Activated CD8-positive, alpha-beta memory T cell treated with anti-CD3 and anti-CD28 coated beads for 4 hours (primary cell): ENCODE results near the gene SPNS1.
"Not testable (repeated sequence)": the region's sequence is repeated elsewhere in the genome, so short reads cannot be mapped to it uniquely, and the experiment has no call there.

Experiments
- DNase-seq, 2 donors: peaks; one replicate each; pipeline ENCODE4 v3.0.0-alpha.2; 2020; ENCODE audit warnings: low read depth in 2 of 2

The SPNS1 gene

DNA sequence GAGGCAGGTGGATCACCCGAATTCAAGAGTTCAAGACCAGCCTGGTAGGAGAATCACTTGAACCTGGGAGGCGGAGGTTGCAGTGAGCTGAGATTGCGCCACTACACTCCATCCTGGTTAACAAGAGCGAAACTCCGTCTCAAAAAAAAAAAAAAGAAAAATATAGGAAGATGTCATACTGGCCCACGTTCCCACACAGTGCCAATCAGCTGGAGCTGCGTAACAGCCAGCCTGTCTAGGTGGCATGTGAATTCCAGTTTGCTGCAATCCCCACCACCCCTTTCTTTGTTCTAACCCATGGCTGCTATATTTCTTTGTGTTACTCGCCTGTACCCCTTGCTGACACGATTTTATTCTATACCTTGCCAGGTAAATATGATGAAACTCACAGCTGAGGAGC is 16.4 kb upstream of the SPNS1 start:
- DNase-seq = no peak

DNA sequence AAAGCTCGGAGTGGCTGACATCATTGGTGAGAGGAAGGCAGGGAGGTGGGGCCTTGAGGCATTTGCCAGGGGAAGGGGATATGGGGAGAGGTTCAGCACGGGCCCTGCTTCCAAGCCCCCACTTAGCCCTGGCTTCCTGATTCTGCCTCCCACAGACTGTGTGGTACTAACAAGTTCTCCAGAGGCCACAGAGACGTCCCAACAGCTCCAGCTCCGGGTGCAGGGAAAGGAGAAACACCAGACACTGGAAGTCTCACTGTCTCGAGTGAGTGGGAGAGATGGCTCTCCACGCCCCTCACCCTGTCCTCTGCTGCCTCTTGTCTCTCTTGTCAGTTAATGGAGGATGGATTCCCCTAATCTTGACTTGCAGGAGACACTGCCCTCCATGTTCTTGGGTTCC is 15.7 kb upstream of the SPNS1 start:
- DNase-seq = no peak

DNA sequence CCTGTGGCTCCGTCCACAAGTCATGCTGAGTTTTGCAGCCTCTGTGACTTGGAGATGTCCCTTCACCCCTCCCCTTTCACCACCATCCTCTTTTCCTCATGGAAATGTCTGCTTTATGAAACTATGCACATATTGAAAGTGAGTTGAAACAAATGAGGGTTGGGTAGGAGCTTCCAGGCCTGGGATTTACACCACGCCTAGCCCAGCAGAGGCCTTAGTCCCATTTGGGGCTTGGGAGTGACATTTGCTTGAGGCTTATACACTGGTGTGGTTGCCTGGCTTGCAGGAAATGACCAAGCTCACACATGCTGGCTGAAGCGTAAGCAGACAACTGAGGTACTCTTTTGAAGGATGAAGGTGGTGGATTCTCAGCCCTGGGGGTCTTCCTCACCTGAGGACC is 10.5 kb upstream of the SPNS1 start:
- DNase-seq = no peak

DNA sequence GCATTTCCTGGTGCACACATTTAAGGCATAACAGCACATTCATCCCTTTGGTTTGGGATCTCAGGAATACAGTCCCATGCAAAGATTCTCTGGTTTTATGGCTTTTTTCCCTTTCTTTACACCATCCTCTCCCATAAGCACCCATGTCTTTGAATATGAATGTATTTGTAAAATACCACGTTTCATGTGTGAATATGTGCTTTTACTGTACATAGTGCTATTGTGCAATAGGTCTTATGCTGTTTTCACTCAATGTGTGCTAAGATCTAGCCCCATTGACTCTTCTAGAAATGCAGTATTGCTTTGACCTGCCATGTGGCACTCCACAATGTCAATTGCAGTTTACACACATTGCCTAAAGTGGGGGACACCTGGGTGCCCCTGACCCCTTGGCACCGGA is 10.1 kb upstream of the SPNS1 start:
- DNase-seq = no peak

DNA sequence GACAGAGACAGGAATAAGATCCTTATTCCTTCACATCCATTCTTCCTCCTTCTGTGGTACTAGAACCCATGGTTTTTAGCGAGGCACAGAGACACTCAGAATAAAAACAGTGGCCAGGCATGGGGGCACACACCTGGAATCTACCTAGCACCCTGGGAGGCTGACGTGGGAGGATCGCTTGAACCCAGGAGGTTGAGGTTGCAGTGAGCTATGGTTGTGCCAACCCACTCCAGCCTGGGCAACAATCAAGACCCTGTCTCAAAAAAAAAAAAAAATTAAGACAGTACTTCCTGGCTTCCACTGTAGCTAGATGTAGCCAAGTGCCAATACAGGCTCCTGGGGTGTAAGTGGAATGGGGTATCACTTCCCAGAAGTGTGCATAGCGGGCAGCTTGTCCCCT is 7.4 kb upstream of the SPNS1 start:
- DNase-seq = no peak

DNA sequence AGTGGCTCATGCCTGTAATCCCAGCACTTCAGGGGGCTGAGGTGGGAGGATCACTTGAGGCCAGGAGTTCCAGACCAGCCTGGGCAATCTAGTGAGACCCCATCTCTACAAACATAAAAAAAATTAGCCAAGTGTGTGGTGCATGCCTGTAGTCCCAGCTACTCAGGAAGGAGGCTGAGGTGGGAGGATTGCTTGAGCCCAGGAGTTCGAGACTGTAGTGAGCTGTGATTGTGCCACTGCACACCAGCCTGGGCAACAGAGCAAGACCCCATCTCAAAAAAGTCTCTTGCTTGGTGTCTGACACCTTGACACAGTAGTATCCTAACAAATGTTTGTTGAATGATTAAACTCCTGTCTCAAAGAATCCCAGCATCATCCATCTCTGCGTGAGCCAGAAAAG is 4.9 kb upstream of the SPNS1 start:
- not testable (repeated sequence) for DNase-seq

DNA sequence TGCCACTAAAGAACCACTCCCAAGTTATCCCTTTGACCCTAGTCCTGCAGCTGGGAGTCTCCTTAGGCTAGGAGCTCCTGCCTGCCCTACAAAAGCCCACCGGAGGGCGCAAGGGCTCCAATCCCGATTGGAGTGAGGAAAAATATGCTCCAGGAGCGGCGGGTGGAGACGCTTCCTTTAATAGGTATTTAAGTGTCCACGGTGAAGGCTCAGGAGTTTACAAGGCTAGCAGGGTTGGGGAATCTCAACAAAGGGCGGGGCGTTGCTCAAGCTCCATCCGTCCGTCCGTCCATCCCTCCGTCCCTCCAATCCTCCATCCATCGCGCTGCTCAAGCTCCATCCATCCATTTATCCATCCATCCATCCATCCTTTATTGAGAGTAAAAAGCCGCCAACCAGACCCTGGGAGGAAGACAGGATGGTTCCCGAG is 556 bp upstream of the SPNS1 start:
- DNase-seq = no peak

DNA sequence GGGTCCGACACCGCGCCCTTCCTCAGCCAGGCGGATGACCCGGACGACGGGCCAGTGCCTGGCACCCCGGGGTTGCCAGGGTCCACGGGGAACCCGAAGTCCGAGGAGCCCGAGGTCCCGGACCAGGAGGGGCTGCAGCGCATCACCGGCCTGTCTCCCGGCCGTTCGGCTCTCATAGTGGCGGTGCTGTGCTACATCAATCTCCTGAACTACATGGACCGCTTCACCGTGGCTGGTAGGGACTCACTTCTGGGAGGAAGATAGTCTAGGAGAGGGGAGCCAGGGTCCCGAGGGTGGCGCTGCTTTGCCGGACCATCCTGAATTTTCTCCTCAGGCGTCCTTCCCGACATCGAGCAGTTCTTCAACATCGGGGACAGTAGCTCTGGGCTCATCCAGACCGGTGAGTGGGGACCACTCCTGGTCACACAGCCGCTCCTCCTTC is 601 bp downstream of the SPNS1 start:
- DNase-seq = no peak

DNA sequence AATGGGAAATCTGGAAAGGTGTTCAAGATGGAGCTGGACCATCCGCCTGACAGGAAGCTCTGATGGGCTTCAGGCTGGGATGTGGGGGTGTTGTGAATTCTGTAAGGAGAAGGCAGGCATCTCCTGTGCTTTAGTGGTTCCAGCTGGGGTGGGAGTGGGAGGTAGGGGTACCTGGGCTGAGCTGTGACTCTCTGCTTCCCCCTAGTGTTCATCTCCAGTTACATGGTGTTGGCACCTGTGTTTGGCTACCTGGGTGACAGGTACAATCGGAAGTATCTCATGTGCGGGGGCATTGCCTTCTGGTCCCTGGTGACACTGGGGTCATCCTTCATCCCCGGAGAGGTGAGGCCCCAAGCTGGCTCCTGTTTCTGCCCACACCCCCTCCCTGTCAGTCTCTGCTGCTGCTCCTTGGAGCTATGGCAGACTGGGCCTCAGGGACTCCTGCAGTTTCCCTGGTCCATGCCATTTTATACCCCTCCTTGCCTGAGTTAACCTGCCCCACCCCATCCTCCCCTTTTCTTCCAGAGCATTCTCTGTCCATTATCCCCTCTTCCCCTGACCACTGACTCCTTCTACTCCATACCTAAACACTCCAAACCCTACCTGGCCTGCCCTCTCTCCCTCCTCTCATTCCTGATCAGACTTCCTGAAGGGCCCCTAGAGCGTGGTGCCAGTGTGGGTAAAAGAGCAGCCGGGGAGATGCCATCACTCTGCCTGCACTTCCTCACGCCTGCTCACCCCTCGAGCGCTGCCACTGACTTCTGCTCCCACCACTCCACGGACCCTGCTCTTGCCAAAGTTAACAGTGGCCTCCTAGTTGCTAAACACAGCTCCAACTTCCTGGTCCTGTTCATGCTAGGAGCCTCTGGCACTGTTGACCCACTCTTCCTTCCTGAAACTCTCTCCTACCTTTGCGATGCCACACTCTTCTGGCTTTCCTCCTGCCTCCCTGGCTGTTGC is 3.4 kb downstream of the SPNS1 start:
- DNase-seq = no peak

DNA sequence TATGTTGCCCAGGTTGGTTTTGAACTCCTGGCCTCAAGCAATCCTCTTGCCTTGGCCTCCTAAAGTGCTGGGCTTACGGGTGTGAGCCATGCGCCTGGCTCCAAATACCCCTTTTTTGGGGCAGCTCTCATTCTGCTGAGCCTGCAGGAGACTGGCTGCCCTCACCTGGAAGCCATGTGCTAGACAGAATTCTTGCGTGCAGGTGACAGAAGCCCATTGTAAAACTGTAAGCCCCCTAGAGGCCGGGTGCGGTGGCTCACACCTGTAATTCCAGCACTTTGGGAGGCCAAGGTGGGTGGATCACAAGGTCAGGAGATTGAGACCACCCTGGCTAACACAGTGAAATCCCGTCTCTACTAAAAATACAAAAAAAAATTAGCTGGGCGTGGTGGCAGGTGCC is 5.8 kb downstream of the SPNS1 start:
- not testable (repeated sequence) for DNase-seq

DNA sequence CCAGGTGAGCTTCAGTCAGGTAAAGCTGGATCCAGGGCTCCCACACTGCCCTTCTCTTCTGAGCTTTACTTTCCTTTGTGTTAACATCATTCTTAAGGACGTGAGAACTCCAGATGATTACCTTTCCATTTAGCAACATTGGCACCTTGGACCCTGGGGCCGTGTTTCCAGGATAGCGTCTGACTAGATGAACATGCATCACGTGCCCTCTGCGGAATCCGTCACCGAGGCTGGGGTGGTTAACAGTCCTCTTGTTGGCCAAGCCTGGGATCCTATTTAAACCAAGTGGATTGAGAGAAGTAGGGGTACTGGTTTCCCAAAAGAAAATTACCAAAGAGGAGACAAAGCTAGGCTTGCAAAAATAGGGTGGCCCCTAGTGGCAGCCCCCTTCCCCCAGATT is 6.4 kb downstream of the SPNS1 start:
- no peak for DNase-seq

DNA sequence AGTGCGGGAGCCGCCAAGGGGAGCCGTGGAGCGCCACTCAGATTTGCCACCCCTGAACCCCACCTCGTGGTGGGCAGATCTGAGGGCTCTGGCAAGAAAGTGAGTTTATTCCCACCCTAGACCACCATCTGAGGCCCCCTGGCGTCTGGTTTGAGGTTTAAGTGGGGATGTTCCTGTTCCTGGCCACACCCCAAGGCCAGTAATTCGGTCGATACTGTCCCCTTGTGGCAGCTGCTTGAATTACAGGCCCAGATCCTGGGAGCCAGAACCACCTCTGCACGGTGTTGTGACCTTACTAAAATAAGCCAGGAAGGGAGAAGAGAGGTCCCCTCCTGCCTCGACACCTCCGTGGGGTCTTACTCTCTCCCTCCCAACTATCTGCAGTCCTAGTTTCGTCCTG is 6.9 kb downstream of the SPNS1 start:
- DNase-seq = no peak

DNA sequence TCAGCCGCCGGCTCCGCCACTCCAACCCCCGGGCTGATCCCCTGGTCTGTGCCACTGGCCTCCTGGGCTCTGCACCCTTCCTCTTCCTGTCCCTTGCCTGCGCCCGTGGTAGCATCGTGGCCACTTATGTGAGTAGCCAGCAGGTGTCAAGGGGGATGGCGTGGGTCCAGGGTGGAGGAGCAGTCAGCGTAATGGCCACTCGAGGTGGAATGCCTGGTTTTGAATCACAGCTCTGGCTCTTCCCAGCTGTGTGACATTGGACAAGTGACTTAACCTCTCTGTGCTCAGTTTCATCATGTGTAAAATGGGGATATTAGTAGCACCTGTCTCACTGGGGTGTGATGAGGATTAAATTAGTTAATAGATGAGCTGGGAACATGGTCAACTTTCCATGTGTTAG is 7.8 kb downstream of the SPNS1 start:
- no peak for DNase-seq

DNA sequence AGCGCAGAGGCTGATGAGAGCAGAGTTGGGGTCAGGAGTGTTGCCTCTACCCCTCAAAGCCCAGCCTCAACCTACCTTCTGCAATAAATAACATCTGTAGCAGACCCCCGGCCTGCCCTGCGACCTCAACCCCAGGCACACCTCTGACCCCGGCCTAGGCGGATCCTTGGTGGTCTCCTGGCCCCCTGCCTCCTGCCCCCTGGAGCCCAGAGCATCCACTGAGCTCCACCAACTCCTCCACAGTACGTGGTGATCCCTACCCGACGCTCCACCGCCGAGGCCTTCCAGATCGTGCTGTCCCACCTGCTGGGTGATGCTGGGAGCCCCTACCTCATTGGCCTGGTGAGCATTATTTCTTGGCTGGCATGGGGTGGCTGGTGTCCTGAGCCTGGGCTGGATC is 8.4 kb downstream of the SPNS1 start:
- DNase-seq = no peak

DNA sequence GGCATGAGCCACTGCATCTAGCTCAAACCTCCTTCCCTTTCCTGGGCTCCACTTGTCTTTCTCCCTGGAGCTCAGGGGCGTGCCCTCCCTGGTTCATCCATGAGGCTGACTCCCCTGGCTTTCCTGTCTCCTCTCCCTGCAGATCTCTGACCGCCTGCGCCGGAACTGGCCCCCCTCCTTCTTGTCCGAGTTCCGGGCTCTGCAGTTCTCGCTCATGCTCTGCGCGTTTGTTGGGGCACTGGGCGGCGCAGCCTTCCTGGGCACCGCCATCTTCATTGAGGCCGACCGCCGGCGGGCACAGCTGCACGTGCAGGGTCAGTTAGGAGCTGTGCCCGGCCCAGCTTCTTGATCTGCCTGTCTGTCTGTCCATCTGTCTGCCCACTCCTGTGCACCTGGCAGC is 9.1 kb downstream of the SPNS1 start:
- no peak for DNase-seq

DNA sequence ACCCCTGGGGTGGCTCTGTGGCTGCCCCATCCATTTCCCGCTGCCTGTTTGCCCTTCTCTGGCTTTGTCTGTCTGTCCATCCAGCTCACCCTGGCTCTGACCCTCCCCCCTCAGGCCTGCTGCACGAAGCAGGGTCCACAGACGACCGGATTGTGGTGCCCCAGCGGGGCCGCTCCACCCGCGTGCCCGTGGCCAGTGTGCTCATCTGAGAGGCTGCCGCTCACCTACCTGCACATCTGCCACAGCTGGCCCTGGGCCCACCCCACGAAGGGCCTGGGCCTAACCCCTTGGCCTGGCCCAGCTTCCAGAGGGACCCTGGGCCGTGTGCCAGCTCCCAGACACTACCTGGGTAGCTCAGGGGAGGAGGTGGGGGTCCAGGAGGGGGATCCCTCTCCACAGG is 9.5 kb downstream of the SPNS1 start:
- no peak for DNase-seq

DNA sequence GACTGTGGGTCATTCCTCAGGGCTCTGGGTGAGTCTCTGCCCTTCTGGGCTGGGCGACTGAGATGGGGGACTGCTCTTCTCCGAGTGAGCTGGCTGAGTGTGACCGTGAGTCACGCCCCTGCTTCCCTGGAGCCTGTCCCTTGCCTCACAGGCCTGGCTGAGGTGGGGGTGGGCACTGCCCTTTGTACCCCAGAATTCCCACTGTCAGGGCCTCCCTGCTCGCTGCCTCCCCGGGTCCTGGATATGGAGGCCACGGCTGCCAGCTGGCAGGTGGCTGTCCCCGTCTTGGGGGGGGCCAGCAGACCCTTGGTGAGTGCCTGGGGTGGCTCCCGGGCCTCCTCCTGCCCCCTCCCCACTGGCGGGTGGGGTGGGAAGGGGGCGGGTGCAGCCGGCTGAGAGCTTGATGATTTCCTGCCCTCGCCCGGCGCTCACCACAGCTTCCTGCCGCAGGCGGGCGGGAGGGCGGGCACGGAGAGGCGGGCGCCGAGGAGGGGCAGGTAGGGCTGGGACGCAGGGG is 10.1 kb downstream of the SPNS1 start, which contains the start of gene LAT:
LAT (plus strand) TSS at position 434 of the 517 bp plus-strand sequence. CDS start 366 bp downstream, outside the sequence.
- peak; percentile 60 to 62 for DNase-seq

DNA sequence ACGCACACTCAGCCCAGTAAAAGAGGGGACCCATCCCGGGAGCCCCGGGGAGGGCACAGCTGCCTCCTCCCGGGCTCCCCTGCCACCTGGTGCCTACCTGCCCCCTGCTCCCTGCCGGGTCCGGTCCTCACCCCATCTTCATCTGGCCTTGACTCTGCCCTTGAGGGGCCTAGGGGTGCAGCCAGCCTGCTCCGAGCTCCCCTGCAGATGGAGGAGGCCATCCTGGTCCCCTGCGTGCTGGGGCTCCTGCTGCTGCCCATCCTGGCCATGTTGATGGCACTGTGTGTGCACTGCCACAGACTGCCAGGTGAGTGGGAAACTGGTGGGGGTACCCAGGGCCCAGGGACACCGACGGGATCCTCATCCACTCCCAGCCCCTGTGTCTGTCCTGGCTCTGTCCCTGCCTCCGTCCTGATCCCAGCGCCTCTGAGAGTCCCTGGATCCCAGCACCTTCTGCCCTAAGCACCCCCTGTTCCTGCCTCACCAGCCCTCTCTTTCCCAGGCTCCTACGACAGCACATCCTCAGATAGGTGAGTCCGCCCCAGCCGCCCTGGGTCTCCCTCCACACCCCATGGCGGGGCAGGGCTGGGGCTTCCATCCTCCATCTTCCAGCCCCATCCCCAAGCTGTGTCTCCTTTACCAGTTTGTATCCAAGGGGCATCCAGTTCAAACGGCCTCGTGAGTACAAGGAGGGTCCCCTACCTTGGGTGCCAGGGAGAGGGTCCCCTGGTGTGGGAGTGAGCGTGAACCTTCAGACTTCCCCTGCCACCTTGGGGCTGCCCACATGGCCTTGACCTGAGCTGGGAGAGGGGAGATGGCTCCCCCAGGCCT is 10.8 kb downstream of the SPNS1 start:
- DNase-seq = no peak

DNA sequence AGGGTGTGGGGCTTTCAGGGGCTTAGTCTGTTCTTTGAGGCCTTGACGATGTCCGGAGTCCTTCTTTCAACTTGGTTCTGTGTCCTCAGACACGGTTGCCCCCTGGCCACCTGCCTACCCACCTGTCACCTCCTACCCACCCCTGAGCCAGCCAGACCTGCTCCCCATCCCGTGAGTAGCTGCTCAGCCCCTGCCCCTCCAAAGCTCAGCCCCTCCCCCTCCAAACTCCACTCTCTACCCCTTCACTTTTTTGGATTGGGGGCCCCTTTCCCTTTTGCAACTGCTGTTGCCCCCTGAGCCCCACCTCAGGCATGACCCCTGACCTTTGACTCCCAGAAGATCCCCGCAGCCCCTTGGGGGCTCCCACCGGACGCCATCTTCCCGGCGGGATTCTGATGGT is 11.5 kb downstream of the SPNS1 start:
- no peak for DNase-seq

DNA sequence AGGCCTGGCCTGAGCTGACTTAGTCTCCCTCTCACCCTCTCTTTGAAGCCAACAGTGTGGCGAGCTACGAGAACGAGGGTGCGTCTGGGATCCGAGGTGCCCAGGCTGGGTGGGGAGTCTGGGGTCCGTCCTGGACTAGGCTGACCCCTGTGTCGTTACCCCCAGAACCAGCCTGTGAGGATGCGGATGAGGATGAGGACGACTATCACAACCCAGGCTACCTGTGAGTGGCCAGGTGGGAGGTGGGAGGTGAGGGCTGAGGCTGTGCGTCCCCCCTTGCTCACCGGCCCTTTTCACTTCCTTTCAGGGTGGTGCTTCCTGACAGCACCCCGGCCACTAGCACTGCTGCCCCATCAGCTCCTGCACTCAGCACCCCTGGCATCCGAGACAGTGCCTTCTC is 11.9 kb downstream of the SPNS1 start:
- DNase-seq = no peak

DNA sequence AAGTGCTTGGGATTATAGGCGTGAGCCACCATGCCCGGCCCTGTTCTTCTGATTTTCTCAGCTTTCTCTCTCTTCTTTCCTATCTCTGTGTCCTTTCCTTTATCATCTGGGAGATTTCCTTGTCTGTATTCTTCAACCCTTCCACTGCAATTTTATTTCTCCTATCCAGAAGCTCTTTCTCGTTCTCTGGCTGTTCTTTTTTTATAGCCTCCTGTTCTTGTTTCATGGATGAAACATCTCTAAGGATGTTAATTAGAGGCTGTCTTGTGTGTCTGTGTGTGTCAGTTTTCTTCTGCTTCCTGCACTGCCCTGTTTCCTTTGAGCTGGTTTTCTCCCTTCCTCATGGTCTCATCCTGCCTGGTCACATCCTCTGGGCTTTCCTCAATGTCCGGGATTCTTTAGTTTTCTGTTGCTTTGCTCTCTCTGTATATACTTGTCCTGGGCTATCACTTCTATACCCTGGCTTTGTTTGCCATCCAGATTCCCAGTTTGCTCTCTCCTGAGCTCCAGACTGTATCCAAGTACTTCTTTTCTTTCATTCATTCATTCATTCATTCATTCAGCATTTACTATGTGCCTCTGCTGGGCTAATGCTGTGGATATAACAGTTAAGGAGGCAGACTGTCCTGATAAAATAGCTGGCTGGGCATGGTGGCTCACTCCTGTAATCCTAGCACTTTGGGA is 12.7 kb downstream of the SPNS1 start:
- DNase-seq = no peak

DNA sequence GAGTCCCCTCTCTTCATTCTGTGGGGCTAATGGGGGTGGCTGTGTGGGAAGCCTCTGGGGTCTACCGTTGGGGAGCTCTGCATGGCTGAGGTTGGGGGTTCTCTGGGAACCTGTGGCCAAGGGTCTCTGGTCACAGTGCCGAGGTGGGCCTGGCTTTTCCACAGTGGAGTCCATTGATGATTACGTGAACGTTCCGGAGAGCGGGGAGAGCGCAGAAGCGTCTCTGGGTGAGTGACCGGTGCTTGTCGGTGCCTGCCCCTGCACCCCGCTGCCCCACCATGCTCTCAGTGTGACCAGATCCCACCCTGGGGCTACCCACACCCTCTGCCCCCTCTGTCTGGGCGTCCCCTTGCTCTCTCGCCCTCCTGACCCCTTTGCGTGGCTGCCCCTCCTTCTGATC is 14.8 kb downstream of the SPNS1 start:
- DNase-seq = no peak
